Measurements from ENCODE around the gene SSUH2.
A peak's percentile ranks its signal among the peaks of the same experiment; 100 is the strongest.

SSUH2 gene

DNA sequence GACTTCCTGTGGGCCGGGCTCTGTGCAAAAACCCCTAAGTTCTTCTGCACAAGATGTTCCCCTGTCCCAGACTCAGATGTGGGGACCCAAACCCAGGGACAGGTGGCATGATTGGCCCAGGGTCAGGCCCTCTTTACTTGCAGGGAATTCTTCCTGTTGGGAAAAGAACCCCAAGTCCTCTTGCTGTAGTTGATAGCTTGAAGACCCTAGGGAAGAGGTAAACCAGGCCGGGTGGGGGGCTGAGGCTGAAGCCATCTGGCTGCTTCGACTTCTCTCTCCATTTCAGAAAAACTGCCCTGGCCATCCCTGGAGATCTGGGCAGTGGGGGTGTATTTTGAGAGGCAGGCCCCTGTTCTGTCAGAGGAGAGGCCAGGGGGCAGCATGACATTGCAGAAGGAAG, 23.5 kb downstream of the SSUH2 start:
- in situ Hi-C loops (cut with HindIII; ENCODE audit: low sequenced_read_pairs): no loop called here
- TF ChIP-seq, protein P1, sequence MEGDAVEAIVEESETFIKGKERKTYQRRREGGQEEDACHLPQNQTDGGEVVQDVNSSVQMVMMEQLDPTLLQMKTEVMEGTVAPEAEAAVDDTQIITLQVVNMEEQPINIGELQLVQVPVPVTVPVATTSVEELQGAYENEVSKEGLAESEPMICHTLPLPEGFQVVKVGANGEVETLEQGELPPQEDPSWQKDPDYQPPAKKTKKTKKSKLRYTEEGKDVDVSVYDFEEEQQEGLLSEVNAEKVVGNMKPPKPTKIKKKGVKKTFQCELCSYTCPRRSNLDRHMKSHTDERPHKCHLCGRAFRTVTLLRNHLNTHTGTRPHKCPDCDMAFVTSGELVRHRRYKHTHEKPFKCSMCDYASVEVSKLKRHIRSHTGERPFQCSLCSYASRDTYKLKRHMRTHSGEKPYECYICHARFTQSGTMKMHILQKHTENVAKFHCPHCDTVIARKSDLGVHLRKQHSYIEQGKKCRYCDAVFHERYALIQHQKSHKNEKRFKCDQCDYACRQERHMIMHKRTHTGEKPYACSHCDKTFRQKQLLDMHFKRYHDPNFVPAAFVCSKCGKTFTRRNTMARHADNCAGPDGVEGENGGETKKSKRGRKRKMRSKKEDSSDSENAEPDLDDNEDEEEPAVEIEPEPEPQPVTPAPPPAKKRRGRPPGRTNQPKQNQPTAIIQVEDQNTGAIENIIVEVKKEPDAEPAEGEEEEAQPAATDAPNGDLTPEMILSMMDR (IDR thresholded peaks at IDR 0.05; ENCODE audit: low read depth, low read length, missing control alignments): no peak
- H3K4me3 ChIP-seq (ENCODE audit: low read depth, low read length): no peak overlapping the region
- DNase-seq (ENCODE audit: low read depth): no peak

DNA sequence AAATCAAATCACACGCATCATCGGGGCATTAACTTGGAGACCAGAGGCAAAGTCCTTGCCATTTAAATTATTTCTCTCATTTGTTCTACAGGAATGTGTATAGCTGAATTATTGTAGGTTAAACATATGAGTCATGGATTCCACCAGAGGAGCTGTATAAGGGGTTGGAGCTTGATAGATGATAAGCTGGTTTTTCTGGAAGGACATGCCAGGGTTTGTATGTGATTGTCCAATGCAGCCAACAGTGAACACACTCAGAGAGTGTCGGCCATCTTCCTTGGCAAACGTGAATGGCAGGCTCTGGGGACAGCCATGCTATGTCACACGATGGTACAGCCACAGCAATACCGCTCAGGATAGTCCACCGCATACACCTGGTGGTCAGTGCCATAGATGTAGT, 25.1 kb downstream of the SSUH2 start:
- TF ChIP-seq, protein P1 (IDR thresholded peaks at IDR 0.05; ENCODE audit: low read depth, low read length, missing control alignments): no peak
- DNase-seq (ENCODE audit: low read depth): peak; percentile 32
- in situ Hi-C loops (cut with HindIII; ENCODE audit: low sequenced_read_pairs): no loop called here
- H3K4me3 ChIP-seq (ENCODE audit: low read depth, low read length): no peak overlapping the region

DNA sequence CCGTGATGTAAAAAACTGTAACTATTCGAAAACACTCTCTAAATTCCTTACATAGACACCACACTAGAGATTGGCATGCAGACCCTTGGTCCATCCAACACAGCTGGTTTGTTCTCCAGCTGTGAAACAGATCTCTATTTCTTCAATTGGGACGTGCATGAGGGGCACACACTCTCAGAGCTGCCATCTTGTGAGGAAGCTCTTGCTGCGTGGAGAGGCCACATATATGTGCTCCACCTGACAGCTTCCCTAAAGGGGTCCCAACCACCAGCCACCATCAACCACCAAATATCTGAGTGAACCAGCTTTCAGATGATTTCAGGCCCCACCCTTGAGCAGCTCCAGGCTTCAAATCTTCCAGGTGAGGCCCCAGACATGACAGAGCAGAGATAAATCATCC, 25.6 kb downstream of the SSUH2 start:
- no peak overlapping the region for H3K4me3 ChIP-seq (ENCODE audit: low read depth, low read length)
- no peak for DNase-seq (ENCODE audit: low read depth)
- in situ Hi-C loops (cut with HindIII; ENCODE audit: low sequenced_read_pairs): no loop called here
- TF ChIP-seq, protein P1 (IDR thresholded peaks at IDR 0.05; ENCODE audit: low read depth, low read length, missing control alignments): no peak

DNA sequence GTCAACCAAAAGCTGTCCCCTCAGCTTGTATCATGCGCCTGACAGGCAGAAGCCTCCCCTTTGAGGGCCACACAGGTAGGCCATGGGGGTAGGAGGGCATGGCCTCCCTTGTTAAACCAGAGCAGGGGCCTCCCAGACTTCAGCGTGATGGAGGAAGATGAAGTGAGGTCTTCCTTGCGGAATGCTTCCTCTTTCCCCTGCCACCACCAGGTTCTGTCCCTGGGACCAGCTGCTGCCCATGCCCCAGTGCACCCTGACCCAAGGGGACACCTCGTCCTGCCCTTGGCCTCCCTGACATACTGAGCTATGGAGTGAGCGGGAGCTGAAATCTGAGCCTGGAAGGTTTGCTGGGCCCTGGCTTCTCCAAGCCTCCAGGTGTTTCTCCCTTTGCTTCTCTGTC, 26.7 kb downstream of the SSUH2 start:
- TF ChIP-seq, protein P1 (IDR thresholded peaks at IDR 0.05; ENCODE audit: low read depth, low read length, missing control alignments): no peak

DNA sequence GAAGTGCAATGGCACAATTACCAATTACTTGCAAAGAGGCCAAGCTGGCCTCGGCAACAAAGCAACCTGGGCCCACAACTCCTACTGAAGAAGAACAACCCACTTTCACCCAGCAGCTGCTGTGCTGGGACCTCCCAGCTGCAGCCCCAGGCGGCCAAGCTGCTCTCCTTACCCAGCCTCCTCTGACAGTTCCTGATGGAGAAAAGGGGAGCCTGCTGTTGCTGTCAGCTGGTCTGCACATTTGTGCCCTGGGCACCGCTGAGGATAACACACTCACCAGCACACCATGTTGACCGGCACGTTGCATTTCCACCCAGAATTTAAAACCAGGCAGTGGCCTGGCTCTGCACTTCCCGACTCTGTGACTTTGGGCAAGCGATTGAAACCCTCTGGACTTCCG, 33.6 kb downstream of the SSUH2 start:
- TF ChIP-seq, protein P1 (IDR thresholded peaks at IDR 0.05; ENCODE audit: low read depth, low read length, missing control alignments): no peak
- H3K4me3 ChIP-seq (ENCODE audit: low read depth, low read length): no peak overlapping the region
- in situ Hi-C loops (cut with HindIII; ENCODE audit: low sequenced_read_pairs): no loop called here
- DNase-seq (ENCODE audit: low read depth): no peak

More for the DNA sequence above, 26.7 kb downstream of the SSUH2 start:
- in situ Hi-C loops (cut with HindIII; ENCODE audit: low sequenced_read_pairs): no loop called here
- no peak for DNase-seq (ENCODE audit: low read depth)
- no peak overlapping the region for H3K4me3 ChIP-seq (ENCODE audit: low read depth, low read length)

DNA sequence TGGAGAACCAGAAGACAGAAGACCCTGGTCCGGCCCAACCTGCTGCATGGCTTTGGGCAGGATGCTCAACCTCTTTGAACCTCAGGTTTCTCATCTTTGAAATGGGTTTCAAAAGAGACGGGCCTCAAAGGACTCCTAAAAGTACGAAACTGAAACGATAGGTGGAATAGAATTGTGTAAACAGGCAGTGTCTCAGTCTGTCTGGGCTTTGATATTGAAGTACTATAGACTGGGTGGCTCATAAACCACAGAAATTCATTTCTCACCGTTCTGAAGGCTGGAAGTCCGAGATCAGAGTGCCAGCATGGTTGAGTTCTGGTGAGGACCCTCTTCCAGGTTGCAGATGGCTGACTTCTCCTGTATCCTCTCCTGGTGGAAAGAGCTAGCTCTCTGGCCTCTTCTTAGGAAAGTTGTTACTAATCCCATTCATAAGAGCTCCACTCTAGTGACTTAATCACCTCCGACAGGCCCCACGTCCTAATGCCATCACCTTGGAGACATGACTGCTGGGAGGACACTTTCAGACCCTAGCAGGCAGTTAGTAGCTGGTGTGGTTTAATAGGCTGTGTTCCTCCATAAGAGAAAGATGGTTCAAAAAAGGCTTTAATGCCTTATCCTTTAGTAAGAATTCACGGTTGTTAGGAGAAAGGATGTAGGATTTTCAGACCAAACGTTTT, 35.7 kb downstream of the SSUH2 start:
- in situ Hi-C loops (cut with HindIII; ENCODE audit: low sequenced_read_pairs): no loop called here
- H3K4me3 ChIP-seq (ENCODE audit: low read depth, low read length): no peak overlapping the region
- DNase-seq (ENCODE audit: low read depth): no peak
- TF ChIP-seq, protein P1 (IDR thresholded peaks at IDR 0.05; ENCODE audit: low read depth, low read length, missing control alignments): no peak

Measured in astrocyte of the cerebellum (primary cell).